Lower lobe of right lung (tissue), 2 donors: ENCODE results near the gene CGNL1. TPM values are rescaled to one million over a fixed set of nuclear protein-coding genes. Genes with fewer than 3 reads are reported as not detected.

Source experiments
- ATAC-seq, 2 donors: fragments of 200-7000 bp; cut with Tn5 transposase; one replicate each; pipeline ENCODE4 v1.9.1; 2020 to 2022; ENCODE audit warnings: mild to moderate bottlenecking in 2 of 2, moderate library complexity in 2 of 2
- DNase-seq: peaks from one replicate; pipeline ENCODE4 v3.0.0-alpha.2; 2020
- H3K27ac ChIP-seq: fragments of 200-600 bp; one replicate; pipeline ENCODE4 v1.8.0; 2022
- H3K27me3 ChIP-seq: fragments of 200-600 bp; one replicate; pipeline ENCODE4 v1.8.0; 2022; ENCODE audit warnings: low read depth
- H3K36me3 ChIP-seq: fragments of 200-600 bp; one replicate; pipeline ENCODE4 v1.8.0; 2022; ENCODE audit warnings: mild to moderate bottlenecking
- H3K4me1 ChIP-seq: fragments of 200-600 bp; one replicate; pipeline ENCODE4 v1.8.0; 2022
- H3K4me3 ChIP-seq: fragments of 200-600 bp; one replicate; pipeline ENCODE4 v1.8.0; 2022; ENCODE audit warnings: mild to moderate bottlenecking
- H3K9me3 ChIP-seq: fragments of 200-600 bp; one replicate; pipeline ENCODE4 v1.8.0; 2022
- intact Hi-C: fragments of 100-400 bp; cut with DNase I; formaldehyde crosslinking; loops from one replicate; pipeline ENCODE4 v1.11.0; 2022
- total RNA-seq: library from RNA; stranded (reverse); fragmentation: NEBNext Ultra II Directional; extraction: Animal tissue kit (Norgen Biotek cat#: 25700); gene quantifications from one replicate; pipeline ENCODE4 v1.2.1, GENCODE V29; 2021
- TF ChIP-seq, protein P1 (sequence below): fragments of 200-600 bp; IDR thresholded peaks from one replicate; pipeline ENCODE4 v1.8.0; 2022; ENCODE audit warnings: antibody characterized with exemption, mild to moderate bottlenecking
- donor health status: DM: no; HTN: yes; CAD: no; lungs with severe emphysema.

CGNL1 gene
- total RNA-seq, 1 donor from 2014 or later: 46.0 TPM

DNA sequence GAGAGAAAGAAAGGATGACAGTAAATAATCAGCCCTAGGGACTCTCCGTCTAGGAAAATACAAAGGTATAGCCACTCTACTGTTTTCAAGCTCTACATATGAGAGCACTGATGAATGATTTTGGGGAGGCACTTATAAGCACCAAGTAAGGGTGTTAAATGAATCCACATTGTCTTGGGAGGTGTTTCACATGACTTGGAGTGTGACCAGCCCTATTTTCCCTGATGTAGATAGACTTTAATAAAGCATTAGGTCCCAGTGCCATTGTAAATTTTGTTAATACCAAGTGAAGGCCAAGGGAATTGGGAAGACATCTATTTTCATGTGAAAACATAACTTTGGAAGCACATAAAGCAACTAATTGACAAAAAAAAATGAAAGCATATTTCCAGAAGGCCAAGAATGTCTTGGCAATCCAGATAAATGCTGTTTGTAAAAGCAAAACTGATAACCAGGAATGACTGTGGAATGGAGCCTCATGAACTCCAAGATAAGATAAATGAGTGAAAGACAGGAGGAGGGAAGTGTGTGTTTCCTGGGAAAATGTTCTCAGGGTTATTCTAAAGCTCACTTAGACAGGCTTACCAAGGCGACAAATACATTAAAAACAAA lies 119.4 kb downstream of the CGNL1 start:
- ATAC-seq (no peak), DNase-seq (no peak)
- Histone ChIP-seq H3K27me3 (no peaks in the 10 kb centered on the region), H3K4me1 (peaks cover 36% of the 10 kb centered on the region), H3K4me3 (no peak overlapping the region), H3K9me3 (no peaks in the 10 kb centered on the region), H3K36me3 (no peaks in the 10 kb centered on the region), H3K27ac (no peak overlapping the region)
- TF ChIP-seq, protein P1, sequence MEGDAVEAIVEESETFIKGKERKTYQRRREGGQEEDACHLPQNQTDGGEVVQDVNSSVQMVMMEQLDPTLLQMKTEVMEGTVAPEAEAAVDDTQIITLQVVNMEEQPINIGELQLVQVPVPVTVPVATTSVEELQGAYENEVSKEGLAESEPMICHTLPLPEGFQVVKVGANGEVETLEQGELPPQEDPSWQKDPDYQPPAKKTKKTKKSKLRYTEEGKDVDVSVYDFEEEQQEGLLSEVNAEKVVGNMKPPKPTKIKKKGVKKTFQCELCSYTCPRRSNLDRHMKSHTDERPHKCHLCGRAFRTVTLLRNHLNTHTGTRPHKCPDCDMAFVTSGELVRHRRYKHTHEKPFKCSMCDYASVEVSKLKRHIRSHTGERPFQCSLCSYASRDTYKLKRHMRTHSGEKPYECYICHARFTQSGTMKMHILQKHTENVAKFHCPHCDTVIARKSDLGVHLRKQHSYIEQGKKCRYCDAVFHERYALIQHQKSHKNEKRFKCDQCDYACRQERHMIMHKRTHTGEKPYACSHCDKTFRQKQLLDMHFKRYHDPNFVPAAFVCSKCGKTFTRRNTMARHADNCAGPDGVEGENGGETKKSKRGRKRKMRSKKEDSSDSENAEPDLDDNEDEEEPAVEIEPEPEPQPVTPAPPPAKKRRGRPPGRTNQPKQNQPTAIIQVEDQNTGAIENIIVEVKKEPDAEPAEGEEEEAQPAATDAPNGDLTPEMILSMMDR: no peak
- intact Hi-C loops: no loop called here

DNA sequence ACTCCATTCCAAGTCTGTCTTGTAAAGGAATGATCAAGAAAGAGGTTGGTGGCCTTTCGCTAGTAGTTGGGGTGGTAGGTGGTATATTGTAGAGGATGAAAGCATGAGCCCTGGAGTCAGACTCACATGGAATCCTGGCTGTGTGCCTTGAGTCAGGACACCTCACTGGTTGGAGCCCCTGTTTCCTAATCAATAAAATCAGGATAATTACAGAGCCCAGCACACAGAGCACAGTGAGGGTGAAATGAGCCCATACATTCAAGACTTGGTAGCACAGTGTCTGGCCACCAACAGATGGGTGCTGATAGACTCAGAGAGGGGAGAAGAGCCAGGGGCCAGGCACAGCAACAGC lies 120.3 kb downstream of the CGNL1 start:
- H3K4me1 ChIP-seq: peaks cover 36% of the 10 kb centered on the region
- no peak for ATAC-seq

DNA sequence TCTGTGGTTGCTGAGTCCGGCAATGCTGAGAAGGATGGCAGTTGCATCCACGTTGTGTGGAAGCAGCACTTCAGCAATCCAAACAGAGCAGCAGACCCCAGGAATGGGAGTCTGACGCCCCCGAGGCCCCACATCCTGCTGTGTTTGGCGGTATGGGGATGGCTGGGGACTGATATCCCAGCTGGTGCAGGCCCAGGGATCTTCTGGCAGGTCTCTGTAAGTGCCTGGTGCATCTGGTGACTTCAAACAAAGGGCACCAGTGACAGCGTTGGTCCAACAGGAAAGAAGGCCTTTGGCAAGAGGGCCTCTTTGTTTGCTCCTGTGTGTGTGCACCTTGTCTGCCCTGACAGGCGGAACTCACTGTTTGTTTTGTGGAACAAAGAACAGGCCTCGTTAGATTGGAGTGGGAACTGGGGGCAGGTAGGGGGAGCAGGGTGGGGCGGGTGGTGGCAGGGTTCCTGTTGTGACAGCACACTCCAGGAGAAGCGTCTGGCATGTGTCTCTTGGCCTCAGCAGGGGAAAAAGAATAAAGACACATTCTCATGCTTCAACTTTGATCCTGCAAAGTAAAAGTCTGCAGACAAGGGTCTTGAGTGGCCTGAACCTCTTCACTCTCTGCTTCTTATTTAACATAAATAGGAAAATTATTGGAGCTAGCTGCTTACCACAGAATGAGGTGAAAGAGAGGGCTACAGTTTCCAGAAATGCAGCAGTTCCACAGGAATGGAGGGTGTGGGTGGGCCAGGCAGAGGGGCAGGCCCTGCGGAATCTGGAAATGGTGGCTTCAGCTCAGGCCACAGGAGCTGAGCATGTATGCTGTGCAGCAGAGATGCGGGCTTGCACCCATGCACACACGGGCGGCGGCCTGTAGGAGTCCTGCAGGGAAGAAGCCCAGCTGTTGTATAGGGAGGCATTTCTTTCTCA lies 120.9 kb downstream of the CGNL1 start:
- TF ChIP-seq, protein P1: no peak
- peak; percentile 49 for DNase-seq
- intact Hi-C loops: no loop called here
- H3K27ac ChIP-seq: peak overlapping the region; percentile 71
- H3K4me1 ChIP-seq: peaks cover 36% of the 10 kb centered on the region
- H3K4me3 ChIP-seq: no peak overlapping the region
- peak; percentile 64 to 80 for ATAC-seq
- no peaks in the 10 kb centered on the region for H3K36me3 ChIP-seq
- no peaks in the 10 kb centered on the region for H3K27me3 ChIP-seq
- no peaks in the 10 kb centered on the region for H3K9me3 ChIP-seq

More for the DNA sequence above, 120.3 kb downstream of the CGNL1 start:
- H3K36me3 ChIP-seq: no peaks in the 10 kb centered on the region
- H3K27me3 ChIP-seq: no peaks in the 10 kb centered on the region
- no peaks in the 10 kb centered on the region for H3K9me3 ChIP-seq
- DNase-seq: no peak
- H3K4me3 ChIP-seq: no peak overlapping the region
- TF ChIP-seq, protein P1: no peak
- intact Hi-C loops: no loop called here
- H3K27ac ChIP-seq: peak overlapping the region; percentile 47

DNA sequence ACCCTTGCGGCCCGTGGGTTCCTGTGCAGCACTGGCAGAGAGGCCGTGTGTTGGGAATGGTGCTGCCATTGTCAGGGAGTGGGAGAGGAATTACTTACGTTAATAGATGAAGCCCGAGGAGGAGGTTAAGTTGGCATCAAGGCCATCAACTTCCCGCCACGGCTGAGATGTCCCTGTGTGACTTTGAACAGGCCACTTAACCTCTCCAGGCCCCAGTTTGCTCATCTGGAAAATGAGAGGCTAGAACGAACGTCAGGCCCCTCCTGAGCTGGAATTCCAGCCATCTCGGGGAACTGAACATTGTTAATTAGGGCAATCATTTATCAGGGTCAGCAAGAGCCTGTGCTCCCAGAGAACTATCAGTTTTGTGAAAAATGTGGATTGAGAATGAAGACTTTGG lies 124.0 kb downstream of the CGNL1 start:
- H3K27ac ChIP-seq: no peak overlapping the region
- ATAC-seq (no peak), DNase-seq (no peak)

DNA sequence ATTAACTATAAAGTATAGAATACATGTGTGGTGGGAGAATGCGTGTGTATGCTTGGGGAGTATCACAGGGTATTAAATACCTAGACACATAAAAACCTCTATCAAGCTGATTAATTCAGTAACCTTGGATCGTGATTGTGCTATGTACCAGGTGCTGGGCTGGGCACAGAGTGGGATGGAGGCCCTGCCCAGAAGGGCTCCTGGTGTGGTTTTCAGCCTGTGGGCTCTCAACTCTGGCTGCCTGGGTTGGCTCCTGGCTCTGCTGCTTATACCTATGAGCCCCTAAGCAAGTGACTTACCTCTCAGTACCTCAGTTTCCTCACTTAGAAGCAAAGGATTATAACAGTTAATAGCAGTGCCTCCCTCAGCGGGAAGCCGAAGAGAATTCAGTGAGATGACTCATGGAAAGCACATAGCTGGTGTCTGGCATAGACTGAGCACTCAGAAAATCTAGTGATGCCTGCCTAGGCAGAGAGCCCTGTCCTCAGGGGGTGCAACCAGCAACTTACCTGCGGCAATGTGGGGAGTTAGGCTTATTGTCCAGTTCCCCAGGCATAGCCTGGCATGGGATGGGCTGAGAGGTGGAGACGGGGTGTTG lies 124.8 kb downstream of the CGNL1 start:
- H3K27ac ChIP-seq: no peak overlapping the region
- no peaks in the 10 kb centered on the region for H3K9me3 ChIP-seq
- TF ChIP-seq, protein P1: no peak
- intact Hi-C loops: no loop called here
- no peaks in the 10 kb centered on the region for H3K36me3 ChIP-seq
- H3K27me3 ChIP-seq: no peaks in the 10 kb centered on the region
- DNase-seq: no peak
- ATAC-seq: no peak
- no peak overlapping the region for H3K4me3 ChIP-seq
- peaks cover 45% of the 10 kb centered on the region for H3K4me1 ChIP-seq

More for the DNA sequence above, 124.0 kb downstream of the CGNL1 start:
- Histone ChIP-seq H3K36me3 (no peaks in the 10 kb centered on the region), H3K27me3 (no peaks in the 10 kb centered on the region), H3K9me3 (no peaks in the 10 kb centered on the region), H3K4me3 (no peak overlapping the region), H3K4me1 (peaks cover 46% of the 10 kb centered on the region)
- TF ChIP-seq, protein P1: no peak
- intact Hi-C loops: no loop called here
